Right lobe of liver (tissue), 4 donors: ENCODE results near the gene SCAPER.

ENCODE experiments used
- POLR2A ChIP-seq: fragments of 450-650 bp; IDR thresholded peaks from one replicate; pipeline ENCODE4 v1.6.1; 2017; ENCODE audit warnings: antibody characterized with exemption, mild to moderate bottlenecking
- TF ChIP-seq, protein P1 (sequence below), 4 donors: fragments of 200-600 bp in 3 of 4; fragments of 450-650 bp in 1 of 4; IDR thresholded peaks; one replicate each; pipeline versions ENCODE4 v1.5.1 to v1.8.0; 2016 to 2022; ENCODE audit warnings: antibody characterized with exemption in 4 of 4, mild to moderate bottlenecking in 2 of 4
- donor health status: DM: no; HTN: no; CAD: no.
- donor health status: DM: no; HTN: no; CAD: no.
- donor health status: DM: no; HTN: yes; CAD: no.

GRCh38 chr15:76954744-76955143 is 49.6 kb upstream of the SCAPER start:
- TF ChIP-seq, protein P1, sequence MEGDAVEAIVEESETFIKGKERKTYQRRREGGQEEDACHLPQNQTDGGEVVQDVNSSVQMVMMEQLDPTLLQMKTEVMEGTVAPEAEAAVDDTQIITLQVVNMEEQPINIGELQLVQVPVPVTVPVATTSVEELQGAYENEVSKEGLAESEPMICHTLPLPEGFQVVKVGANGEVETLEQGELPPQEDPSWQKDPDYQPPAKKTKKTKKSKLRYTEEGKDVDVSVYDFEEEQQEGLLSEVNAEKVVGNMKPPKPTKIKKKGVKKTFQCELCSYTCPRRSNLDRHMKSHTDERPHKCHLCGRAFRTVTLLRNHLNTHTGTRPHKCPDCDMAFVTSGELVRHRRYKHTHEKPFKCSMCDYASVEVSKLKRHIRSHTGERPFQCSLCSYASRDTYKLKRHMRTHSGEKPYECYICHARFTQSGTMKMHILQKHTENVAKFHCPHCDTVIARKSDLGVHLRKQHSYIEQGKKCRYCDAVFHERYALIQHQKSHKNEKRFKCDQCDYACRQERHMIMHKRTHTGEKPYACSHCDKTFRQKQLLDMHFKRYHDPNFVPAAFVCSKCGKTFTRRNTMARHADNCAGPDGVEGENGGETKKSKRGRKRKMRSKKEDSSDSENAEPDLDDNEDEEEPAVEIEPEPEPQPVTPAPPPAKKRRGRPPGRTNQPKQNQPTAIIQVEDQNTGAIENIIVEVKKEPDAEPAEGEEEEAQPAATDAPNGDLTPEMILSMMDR (IDR thresholded peaks at IDR 0.05): no peak
- TF ChIP-seq POLR2A: no peak
